GM19240 (cell line): ENCODE measurements around the gene BTBD6.

Experiments used
- DNase-seq: peaks from one replicate; pipeline ENCODE4 v3.0.0; 2011; ENCODE audit warnings: low spot score; ENCODE audit not compliant: insufficient read length

The BTBD6 gene

DNA sequence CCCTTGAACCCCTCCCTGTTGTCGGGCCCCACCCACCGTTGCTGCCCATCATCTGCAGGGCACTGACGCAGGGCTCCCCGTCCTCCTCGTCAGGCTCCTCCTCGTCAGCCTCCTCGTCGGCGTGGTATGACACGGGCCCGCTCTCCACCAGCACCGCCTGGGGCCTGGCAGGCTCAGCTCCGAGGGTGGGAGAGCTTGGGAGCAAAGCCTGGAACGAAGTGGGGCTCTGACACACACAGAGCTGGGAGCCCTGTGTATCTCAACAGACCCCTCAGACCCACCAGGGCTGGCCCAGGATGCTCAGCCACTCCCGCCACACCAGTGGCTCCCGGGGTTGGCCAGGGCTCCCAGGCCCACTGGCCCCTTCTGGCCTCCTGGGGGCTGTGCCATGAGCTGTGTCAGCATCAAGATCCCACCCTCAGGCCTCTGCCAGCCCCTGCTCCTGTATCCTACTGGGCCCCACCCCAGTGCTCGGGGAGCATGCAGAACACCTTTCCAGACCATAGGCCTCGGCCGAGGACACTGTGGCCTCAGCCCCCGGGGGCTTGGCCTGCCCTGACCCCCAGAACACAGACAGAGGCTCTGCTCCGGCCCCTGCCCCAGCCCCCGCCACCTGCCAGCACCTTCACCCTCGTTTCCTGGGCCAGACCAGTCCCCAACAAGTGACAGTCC lies 37.1 kb upstream of the BTBD6 start:
- no peak for DNase-seq

DNA sequence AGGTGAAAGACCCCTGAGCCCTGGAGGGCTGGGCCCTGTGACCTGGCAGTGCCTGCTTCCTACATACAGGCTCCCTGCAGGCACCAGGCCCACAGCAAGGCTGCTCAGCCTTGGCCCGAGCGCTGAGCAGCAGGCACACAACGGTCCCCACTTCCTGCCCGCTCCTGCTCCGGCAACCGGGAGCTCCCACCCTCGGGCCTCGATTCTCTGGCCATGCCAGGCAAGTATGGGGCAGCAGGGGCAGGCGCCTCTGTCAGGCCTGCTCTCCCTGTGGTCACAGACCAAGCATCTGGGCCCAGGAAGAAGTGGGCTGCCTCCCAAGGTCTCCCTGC lies 36.6 kb upstream of the BTBD6 start:
- no peak for DNase-seq

DNA sequence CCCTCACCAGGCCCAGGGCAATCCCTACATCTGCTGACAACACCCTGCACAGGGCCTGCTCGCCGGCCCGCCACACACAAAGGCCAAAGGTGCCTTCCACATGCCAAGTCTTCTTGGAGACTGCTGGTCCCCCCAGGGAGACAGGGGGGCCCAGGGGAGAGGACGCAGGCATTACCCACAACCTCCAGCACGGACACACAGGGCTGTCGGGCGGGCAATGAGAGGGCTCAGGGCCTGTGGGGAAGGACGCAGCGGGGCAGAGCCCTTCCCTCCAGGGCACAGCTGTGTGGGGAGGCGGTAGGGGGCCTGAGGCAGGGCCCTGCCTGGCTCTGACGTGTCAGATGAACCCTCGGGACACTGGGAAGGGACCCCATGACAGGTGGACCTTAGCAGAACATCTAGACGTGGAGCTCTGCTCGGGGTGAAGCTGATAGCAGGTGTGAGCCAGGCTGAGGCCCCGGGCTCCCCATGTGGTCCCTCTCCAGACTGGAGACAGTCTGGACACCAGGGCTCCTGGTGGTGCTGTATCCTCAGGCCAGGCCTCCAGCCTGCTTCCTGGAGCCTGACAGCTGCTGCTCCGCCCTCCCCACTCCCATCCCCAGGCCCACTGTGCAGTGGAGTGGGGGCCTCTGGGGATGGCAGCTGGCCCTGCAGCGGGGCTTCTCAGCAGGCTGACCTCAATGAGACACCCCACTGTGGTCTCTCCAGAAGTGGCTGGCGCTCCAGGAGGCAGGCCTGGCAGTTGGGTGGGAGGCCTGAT lies 35.6 kb upstream of the BTBD6 start:
- DNase-seq = no peak

DNA sequence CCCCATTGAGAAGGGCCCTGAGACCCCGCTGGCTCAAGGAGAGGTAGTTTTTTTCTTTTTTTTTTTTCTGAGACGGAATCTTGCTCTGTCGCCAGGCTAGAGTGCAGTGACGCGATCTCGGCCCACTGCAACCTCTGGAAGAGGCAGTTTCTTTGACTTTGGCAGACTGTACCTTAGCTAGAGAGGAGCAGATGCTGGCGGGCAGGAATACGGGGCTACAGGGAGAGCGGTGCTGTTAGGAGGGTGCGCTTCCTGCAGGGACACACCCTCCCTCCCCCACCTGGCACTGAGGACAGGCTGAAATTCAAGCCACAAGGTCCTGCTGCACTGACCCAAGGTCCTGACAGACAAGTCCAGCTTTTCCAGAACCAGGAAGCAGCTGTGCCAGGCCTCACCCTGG lies 35.0 kb upstream of the BTBD6 start:
- no peak for DNase-seq

DNA sequence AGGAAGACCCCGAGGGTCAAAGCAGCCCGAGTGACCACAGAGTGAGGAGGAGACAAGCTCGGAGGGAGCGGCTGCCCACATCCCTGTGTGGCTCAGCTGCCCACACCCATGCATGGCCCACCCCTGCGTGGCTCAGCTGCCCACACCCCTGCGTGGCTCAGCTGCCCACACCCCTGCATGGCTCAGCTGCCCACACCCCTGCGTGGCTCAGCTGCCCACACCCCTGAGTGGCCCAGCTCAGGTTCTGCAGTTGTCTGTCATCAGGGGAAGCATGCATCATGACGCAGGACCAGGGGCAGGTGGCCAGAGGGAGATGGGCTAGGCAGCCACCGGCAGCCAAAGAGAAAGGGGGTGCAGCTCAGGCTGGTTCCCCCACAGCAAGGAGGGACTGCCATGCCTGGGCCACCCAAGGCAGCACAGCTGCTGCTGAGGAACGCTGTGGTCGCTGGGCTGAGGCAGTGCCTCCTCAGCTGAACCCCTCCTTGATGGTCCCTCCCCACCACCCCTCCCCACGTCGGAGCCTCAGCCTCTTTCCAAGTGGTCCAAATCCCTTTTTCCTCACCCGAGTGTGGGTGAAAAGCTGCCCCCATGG lies 33.9 kb upstream of the BTBD6 start:
- no peak for DNase-seq

DNA sequence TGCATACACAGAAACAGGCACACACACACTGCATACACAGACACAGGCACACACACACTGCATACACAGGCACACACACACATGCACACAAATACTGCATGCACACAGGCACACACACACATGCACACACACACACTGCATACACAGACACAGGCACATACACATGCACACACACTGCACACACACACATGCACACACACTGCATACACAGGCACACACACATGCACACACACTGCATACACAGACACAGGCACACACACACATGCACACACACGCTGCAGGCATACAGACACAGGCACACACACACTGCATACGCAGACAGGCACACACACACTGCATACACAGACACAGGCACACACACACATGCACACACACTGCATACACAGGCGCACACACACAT lies 32.7 kb upstream of the BTBD6 start:
- no peak for DNase-seq

DNA sequence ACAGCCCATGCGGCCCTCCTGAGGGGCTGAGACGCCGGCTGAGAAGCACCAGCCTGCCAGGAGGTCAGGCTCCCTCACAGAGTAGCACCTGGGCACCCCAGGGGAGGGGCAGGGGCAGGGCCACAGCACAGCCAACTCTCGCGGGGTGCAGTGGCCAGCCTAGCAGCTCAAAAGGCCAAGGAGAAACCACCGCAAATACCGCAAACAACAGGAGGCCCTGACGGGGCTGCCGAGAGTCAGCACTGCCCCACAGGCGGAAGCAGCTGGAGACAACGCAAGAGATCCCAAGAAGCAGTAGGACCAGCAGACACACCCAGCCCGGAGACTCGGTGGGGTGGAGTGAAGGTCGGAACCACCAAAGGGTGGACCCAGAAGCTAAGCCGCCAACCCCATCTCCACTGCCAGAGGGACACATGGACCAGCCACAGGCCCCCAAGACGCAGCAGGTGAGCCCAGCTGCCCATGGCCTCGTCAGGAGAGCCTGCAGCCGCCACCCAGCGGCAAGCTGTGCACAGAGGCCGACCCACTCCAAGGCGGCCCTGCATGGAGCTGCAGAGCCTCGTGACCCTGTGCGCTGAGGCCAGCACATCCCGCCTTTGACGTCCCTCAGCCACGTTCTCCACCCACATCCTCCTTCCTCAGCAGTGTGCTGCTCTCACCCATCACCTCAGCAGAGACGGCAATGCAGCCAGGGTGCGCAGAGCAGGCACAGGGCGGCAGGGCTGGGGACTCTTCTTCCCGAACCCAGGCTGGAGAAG lies 31.7 kb upstream of the BTBD6 start:
- no peak for DNase-seq

DNA sequence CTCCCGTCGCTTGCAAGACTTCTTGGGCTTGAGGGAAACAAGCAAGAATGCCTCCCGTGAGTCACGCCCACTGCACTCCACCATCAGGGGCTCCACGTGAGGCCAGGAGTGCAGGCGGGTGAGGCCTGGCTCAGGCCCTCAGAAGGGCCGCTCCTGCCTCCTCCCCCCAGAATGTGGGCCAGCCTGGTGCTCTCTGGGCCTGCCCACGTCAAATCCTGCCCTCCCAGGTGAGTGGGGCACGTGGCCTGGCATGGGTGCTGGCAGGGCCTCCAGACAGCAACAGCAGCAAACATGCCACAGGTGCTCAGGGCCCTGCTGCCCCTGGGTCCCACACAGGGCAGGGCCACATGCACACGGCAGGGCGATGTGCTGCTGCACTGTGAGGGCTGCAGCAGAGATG lies 30.6 kb upstream of the BTBD6 start:
- no peak for DNase-seq

DNA sequence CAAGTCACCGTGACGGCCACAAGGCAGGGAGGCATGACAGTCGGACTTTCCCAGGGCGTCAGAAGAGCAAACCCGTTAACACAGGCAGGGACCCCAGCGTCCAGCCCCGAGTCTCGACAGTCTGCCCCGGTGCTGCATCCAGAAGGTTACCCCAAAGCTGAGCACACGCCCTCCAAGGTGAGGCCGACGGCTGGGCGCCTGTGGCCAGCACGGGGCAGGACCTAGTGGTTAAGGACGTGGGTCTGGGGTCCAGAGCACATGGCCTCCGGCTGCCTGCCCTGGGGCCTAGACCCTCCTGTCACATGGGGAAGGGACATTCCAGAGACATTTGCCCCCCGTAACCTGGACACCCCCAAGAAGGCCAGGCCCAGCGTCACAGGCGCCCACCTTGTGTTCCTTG lies 29.7 kb upstream of the BTBD6 start:
- no peak for DNase-seq

DNA sequence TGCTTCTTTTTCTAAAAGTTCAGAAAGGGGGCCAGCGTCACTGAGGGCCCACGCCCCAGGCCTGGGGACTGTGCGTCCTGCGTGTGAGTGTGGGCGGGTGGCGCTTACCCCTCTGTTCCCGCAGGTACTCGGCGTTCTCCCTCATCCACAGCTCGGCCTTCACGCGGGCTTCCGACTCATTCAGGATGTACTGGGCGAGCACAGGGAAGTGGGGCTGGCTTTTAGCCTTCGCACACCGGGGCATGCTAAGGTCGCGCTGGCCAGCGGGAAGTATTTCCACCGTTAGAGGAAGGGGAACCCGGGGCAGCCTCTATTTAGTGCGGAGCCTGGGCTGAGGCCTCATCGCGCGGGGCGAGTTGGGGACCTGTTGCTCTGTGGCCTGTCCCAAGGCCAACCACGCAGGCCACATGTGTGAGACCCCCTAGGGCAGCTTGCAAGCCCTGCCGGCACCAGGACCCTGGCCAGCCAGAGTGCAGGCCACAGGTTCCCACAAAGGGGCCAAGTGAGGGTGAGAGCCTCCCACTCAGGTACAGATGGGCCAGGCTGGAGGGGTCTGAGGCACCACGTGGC lies 29.2 kb upstream of the BTBD6 start:
- DNase-seq = no peak

DNA sequence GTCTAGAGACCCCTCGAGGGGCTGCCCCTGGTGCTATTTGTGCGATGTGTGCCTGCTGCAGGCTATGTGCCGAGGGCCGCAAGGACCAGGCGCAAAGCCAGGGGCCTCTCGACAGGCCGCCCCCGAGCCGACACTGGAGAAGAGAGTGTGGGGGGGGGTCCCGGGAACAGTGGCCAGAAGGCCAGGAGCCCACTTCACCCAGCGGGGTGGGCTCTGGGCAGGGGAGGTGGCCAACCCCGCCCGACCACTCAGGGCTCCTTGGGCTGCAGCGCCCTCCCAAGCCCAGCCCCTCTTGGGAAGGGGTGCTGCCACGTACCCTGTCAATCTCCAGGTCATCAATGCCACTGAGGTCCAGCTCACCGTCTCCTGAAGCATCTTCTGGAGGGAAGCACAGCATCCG lies 28.6 kb upstream of the BTBD6 start:
- no peak for DNase-seq

DNA sequence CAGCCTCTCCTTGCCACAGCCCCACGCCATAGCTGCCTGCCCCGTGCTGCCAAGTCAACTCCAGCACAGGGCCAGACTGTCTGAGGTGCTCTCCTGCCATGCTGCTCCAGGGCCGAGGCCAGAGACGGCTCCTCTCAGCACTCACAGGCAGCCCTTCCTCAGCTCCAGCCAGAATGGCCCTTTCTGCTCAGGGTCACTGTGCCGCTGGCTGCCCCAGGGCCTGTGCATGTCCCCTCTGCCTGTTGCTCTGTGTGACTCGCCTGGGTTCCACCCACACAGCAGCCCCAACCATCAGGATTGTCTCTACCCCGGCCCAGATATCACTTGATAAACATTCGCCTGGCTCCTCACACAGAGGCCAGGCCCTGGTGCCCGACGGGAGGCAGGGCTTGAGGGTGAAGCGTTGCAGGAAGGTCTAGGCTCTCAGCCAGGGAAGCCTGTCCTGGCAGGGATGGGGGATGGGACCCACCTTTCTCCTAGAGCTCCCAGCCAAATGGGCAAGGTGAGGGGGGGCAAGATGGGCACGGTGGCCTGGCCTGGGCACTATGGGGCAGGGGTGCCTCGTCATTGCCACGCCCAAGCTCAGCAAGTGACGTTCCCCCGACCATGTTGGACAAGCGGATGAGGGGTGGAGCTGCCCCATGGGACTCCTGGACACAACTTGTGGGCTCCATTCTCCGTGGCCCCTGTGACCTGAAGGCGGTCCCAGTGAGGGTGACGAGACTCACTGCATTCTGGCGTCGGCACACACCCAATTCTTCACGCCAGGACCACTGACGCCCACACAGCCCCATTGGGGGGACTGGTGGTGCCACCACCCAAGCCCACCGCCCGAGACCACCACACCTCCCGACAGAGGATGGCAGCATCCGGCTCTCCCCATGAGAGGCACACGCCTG lies 27.4 kb upstream of the BTBD6 start:
- no peak for DNase-seq

DNA sequence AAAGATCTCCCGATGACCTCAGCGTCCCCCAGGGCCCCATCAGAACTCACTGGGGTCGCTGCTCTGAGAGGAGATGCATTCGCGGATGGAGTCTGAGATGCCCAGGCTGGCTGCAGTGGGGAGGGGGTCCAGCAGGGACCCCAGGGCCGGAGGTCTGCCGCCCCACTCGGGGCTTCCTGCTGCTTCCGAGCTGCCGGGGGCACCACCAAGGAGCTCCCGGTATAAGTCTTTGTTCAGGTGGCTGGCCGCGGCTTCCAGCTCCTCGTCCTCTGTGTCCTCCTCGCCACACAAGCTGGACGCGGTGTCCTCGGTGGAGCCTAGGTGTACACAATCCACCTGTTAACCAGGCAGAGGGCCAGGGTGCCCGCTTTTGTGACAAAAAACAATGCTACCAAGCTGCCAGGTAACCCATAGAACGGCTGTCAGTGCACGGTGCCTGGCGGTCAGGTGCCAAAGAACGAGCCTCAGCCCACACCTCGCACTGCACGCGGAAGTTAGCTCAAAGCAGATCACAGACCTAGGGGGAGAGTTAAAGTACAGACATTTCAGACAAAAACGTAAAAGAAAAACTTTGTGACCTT lies 26.6 kb upstream of the BTBD6 start:
- no peak for DNase-seq

DNA sequence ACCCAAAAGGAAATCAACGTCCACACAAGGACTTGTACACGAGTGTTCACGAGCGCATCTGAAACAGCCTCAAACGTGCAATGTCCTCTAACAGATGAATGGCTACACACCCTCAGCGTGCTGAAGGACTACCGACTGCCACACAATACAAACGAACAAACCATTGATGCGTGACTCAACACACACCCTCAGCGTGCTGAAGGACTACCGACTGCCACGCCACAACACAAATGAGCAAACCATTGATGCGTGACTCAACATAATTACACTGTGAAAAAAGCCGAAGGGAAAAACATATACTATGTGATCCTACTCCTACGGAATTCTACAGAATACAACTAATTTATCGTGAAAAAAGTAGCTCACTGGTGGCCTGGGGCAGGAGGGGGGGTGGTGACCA lies 25.1 kb upstream of the BTBD6 start:
- no peak for DNase-seq

DNA sequence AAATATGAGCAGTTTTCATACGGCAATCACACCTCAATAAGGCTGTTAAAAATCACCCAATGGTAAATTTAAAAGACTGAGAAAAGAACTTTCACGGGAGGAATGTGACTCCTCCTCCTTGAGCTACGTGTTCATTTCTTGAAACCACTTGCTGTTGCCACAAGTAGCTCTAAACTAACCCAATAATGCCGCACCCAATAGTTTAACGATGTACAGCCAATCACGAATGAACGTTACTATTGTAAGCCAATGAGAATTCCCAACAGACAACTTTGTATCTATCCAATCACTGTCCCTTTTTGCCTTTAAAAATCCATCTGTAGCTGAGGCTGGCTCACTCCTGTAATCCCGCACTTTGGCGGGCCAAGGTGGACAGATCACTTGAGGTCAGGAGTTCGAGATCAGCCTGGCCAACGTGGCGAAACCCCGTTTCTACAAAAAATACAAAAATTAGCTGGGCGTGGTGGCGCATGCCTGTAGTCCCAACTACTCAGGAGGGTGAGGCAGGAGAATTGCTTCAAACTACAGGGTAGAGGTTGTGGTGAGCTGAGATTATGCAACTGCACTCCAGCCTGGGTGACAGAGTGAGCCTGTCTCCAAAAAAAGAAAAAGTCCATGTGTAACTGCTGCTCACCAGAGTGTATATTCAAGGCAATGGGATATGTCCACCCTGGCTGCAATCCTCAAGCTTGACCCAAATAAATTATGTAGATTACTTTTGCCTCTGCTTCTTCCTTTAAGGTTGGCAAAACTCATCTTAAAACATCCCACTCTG lies 24.4 kb upstream of the BTBD6 start:
- DNase-seq = no peak

DNA sequence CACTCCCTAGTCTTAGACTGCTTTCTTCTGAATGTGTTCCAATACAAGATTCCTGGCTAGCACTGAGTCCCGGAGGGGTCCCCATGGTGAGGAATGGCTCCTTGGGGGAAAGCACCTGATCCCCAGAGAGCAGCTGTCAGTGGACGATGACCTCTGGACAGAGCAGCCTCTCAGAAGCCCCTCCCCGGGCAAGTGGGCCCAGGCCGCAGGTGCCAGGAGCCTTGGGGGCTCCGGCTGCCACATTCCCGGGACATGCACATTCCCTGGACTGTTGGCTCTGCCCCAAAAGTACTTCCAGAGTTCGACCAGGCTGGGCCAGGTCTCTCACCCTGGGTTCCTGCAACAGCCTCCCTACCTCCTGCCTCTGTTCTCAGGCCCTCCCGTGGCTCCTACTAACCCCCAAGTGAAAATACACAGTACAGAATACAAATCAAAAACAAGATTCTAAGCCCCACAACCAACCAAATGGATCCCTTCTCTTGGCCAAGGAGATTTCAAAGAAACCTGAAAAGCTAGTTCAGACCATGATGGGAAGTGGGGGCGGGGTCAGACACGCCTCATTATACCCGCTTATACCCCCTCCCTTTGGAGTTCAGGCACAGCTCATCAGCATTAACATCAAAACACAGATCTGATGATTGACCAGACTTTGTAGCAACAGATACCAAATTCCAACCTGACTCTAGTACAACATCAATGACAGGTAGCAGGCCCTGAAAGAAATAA lies 23.3 kb upstream of the BTBD6 start:
- no peak for DNase-seq

DNA sequence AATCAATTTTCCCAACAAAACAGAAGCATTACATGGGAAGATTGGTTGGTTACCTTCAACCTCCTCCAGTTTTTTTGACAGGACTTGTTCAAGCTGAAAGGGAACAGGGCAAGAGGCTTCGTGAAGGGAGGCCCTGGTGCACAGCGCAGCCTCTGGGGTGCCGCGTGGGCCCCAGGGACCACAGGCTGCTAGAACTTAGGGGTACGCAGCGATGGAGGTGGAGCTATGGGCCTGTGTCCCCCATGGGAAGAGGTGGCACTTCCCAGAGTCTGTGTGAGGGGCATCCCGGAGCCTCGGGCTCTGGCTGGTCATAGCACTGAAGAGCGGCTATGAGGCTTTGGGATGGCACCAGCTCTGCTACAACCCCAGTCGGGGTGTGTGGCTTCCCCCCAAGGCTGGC lies 22.1 kb upstream of the BTBD6 start:
- DNase-seq = no peak

DNA sequence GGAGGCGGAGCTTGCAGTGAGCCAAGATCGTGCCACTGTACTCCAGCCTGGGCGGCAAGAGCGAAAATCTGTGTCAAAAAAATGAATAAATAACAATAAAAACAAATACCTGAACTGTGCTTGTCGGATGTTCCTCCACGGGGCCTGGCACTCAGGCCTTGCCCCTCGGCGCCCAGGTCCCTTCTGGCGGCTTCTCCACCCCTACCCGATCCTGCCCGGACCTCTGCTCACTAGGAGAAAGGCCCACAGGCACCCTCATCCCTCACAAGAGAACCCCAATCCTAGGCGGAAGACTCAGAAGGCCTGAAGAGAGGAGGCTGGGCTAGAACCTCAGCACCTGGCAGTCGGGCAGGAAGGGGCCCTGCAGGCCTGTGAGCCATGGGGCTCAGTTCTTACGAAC lies 21.0 kb upstream of the BTBD6 start:
- no peak for DNase-seq

DNA sequence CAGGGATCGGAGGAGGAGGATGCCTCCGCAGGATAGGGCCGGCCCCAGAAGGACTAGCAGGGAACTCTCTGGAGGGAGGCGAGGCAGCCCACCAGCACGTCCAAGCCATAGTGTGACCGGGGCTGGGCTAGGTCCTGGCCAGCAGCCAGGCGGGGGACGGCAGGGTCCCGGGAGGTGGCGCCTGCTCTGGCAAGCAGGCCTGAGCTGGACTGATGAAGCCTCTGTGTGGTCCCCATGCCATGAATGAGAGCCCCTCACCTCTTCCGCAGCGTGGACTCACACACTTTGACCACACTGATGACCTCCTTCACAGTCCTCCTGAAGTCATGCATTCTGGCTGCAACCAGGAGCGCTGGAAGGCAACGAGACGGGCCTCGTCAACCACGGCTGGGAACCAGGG lies 19.8 kb upstream of the BTBD6 start:
- DNase-seq = no peak
